ENCODE measurements around the gene MAPK11. TPM values are rescaled to one million over a fixed set of nuclear protein-coding genes. Genes with fewer than 3 reads are reported as not detected.

The MAPK11 gene
- polyA plus RNA-seq, 1 donor (not counting 4 experiments of a cell fraction or from before 2014, with no cell fraction given) = 4.6 TPM

DNA sequence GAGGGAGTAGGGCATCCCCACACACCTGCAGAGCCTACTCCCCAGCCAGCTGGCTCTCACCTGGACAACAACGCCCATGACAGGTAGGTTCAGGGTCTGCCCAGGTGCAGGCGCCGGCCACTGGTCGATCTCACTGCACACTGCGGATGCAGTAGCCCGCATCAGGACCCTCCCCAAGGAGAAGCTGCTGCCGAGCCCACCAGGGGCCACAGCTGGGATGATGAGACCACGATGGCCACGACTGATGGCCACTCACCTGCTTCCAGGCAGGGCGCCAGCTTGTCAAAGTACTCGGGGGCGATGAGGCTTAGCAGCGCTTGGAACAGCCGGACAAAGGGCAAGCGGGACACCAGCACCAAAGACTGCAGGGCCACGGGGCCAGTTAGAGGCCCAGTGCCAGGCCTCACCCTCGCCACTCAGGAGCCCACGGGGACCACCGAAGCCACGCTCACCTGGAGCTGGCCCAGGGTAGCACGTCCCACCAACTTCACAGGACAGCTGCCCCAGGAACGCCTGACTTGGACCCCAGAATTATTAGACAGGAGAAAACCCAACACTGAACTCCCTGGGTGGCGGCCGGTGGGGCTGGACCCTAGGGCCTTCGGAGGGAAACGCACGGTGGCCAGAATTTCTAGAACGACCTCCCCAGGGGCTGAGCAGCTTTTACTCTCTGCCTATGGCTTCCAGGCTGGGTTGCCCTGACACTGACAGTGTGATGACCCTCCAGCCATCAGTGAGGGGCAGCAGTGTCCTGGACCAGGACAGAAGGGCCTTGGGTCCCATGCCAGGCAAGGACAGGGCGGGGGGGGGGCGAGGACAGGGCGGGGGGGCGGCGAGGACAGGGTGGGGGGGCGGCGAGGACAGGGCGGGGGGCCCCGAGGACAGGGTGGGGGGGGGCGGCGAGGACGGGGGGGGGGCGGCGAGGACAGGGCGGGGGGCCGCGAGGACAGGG is 46.2 kb upstream of the MAPK11 start:
- Histone ChIP-seq H3K9me1 (ENCODE audit: control insufficient read depth, extremely low read depth, insufficient read depth, low read length) (no peaks in the 10 kb centered on the region), H2AFZ (ENCODE audit: control insufficient read depth, low read length) (no peak overlapping the region), H3K36me3 (ENCODE audit: control insufficient read depth in 2 of 2, extremely low read depth in 1 of 2, insufficient read depth in 2 of 2, low read length in 2 of 2) (no peaks in the 10 kb centered on the region), H3K27ac (ENCODE audit: control insufficient read depth, insufficient read depth, low read length) (no peak overlapping the region), H3K4me3 (ENCODE audit: control insufficient read depth in 2 of 3, extremely low read depth in 1 of 3, insufficient read depth in 2 of 3, low read depth in 1 of 3, low read length in 3 of 3) (no peak overlapping the region), H4K20me1 (ENCODE audit: control insufficient read depth, extremely low read depth, insufficient read depth, low read length) (no peaks in the 10 kb centered on the region), H3K27me3 (ENCODE audit: control insufficient read depth, extremely low read depth, insufficient read depth, low read length) (peaks cover 20% of the 10 kb centered on the region), H3K9me3 (ENCODE audit: control insufficient read depth, low read depth, low read length) (no peaks in the 10 kb centered on the region), H3K4me1 (ENCODE audit: control insufficient read depth, extremely low read depth, insufficient read depth, low read length) (peaks cover 4% of the 10 kb centered on the region), H3K9ac (ENCODE audit: control insufficient read depth, extremely low read depth, insufficient read depth, low read length) (no peak overlapping the region), H3K79me2 (ENCODE audit: control insufficient read depth, insufficient read depth, low read length) (no peaks in the 10 kb centered on the region), H3K4me2 (ENCODE audit: control insufficient read depth, extremely low read depth, insufficient read depth, low read depth, low read length) (no peak overlapping the region)
- TF ChIP-seq, protein P1, sequence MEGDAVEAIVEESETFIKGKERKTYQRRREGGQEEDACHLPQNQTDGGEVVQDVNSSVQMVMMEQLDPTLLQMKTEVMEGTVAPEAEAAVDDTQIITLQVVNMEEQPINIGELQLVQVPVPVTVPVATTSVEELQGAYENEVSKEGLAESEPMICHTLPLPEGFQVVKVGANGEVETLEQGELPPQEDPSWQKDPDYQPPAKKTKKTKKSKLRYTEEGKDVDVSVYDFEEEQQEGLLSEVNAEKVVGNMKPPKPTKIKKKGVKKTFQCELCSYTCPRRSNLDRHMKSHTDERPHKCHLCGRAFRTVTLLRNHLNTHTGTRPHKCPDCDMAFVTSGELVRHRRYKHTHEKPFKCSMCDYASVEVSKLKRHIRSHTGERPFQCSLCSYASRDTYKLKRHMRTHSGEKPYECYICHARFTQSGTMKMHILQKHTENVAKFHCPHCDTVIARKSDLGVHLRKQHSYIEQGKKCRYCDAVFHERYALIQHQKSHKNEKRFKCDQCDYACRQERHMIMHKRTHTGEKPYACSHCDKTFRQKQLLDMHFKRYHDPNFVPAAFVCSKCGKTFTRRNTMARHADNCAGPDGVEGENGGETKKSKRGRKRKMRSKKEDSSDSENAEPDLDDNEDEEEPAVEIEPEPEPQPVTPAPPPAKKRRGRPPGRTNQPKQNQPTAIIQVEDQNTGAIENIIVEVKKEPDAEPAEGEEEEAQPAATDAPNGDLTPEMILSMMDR (optimal IDR thresholded peaks at IDR 0.05 in 1 of 3, IDR thresholded peaks at IDR 0.05 in 1 of 3, conservative IDR thresholded peaks at IDR 0.05 in 1 of 3; ENCODE audit: extremely low read depth in 1 of 3, insufficient read depth in 2 of 3, low read length in 3 of 3) = no peak
- TF ChIP-seq EZH2 (IDR thresholded peaks at IDR 0.05; ENCODE audit: low read length) = no peak
- DNase-seq (ENCODE audit: low read depth, low spot score) (no peak), FAIRE-seq (no peak)
- dilution Hi-C loops (cut with MboI; ENCODE audit: extremely low pct_ligation_motif_present, low sequenced_read_pairs) = no loop called here

DNA sequence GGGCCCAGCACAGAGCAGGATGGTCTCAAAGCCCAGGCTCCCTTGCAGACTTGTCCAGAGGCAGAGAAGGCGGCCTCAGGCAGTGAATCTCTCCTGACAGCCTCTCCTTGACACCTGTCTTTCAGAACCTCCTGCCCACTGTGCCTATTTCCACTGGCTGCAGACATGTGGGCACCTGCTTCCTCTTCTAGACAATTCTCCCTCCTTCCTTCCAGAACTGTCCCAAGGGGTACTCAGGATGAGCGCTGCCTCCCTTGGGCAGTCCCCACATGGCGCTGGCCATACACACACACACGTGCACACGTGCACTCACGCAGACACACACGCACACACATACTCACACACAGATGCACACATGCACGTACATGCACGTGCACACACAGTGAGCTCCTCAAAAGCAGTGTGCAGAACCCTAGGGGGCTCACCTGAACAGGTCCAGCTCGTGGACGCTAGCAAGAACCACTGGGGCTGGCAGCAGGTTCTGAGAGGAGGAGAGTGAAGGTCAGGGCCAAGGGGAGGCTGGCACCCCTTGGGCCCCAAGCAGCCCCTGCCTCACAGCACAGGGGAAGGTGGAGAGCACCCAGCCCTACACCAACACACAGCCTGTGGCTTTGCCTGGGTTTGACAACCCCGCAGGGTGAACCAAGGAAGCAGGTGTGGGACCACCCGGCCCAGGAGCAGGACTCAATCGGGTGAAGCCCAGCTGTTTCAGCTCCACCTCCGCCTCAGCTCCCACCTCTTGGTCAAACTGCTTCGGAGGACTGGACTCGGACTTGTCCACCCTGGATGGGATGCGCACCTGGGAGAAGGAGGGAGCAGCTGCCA is 45.3 kb upstream of the MAPK11 start:
- H3K4me3 ChIP-seq (ENCODE audit: control insufficient read depth in 2 of 3, extremely low read depth in 1 of 3, insufficient read depth in 2 of 3, low read depth in 1 of 3, low read length in 3 of 3) = no peak overlapping the region
- H3K9me1 ChIP-seq (ENCODE audit: control insufficient read depth, extremely low read depth, insufficient read depth, low read length) = no peaks in the 10 kb centered on the region
- TF ChIP-seq EZH2 (IDR thresholded peaks at IDR 0.05; ENCODE audit: low read length) = no peak
- TF ChIP-seq, protein P1 (optimal IDR thresholded peaks at IDR 0.05 in 1 of 3, IDR thresholded peaks at IDR 0.05 in 1 of 3, conservative IDR thresholded peaks at IDR 0.05 in 1 of 3; ENCODE audit: extremely low read depth in 1 of 3, insufficient read depth in 2 of 3, low read length in 3 of 3) = no peak
- no peak overlapping the region for H2AFZ ChIP-seq (ENCODE audit: control insufficient read depth, low read length)
- DNase-seq (ENCODE audit: low read depth, low spot score) (no peak), FAIRE-seq (no peak)
- H3K27me3 ChIP-seq (ENCODE audit: control insufficient read depth, extremely low read depth, insufficient read depth, low read length) = peaks cover 15% of the 10 kb centered on the region
- H3K36me3 ChIP-seq (ENCODE audit: control insufficient read depth in 2 of 2, extremely low read depth in 1 of 2, insufficient read depth in 2 of 2, low read length in 2 of 2) = no peaks in the 10 kb centered on the region
- H3K9ac ChIP-seq (ENCODE audit: control insufficient read depth, extremely low read depth, insufficient read depth, low read length) = no peak overlapping the region
- no peaks in the 10 kb centered on the region for H3K9me3 ChIP-seq (ENCODE audit: control insufficient read depth, low read depth, low read length)
- no peaks in the 10 kb centered on the region for H3K79me2 ChIP-seq (ENCODE audit: control insufficient read depth, insufficient read depth, low read length)
- no peak overlapping the region for H3K4me2 ChIP-seq (ENCODE audit: control insufficient read depth, extremely low read depth, insufficient read depth, low read depth, low read length)
- dilution Hi-C loops (cut with MboI; ENCODE audit: extremely low pct_ligation_motif_present, low sequenced_read_pairs) = no loop called here
- peaks cover 4% of the 10 kb centered on the region for H3K4me1 ChIP-seq (ENCODE audit: control insufficient read depth, extremely low read depth, insufficient read depth, low read length)
- H3K27ac ChIP-seq (ENCODE audit: control insufficient read depth, insufficient read depth, low read length) = no peak overlapping the region
- H4K20me1 ChIP-seq (ENCODE audit: control insufficient read depth, extremely low read depth, insufficient read depth, low read length) = no peaks in the 10 kb centered on the region

Data from keratinocyte (primary cell).